IMR-90 (cell line): ENCODE measurements around the gene PSMA2. TPM values are rescaled to one million over a fixed set of nuclear protein-coding genes. Genes with fewer than 3 reads are reported as not detected.

ENCODE experiments used
- ATAC-seq: fragments of 200-7000 bp; cut with Tn5 transposase; 2 replicates; pipeline ENCODE4 v1.9.1; 2020; ENCODE audit warnings: low read depth, mild to moderate bottlenecking, moderate library complexity
- BruUV-seq: library from RNA; stranded (reverse); fragments of 400-500 nt; replicated peaks from 2 replicates; lab custom pipeline; 2021; lab: Mats Ljungman, UMichigan
- CTCF ChIA-PET: fragments of 300-600 bp; formaldehyde crosslinking; extraction: SDS; loops from one replicate; lab custom pipeline; 2021; ENCODE audit warnings: antibody characterized with exemption; lab: Yijun Ruan, JAX
- POLR2A ChIA-PET: fragments of 300-600 bp; sonication (Branson Sonifier 250); formaldehyde crosslinking; loops from one replicate; lab custom pipeline; 2022; ENCODE audit warnings: antibody characterized with exemption; ENCODE audit not compliant: unreplicated experiment; lab: Charles Lee
- DNase-seq: peaks from one replicate; pipeline ENCODE4 v3.0.0; 2013
- H2AFZ ChIP-seq: replicated peaks from 2 replicates; pipeline ENCODE3; 2013; ENCODE audit warnings: low read length, mild to moderate bottlenecking; ENCODE audit not compliant: poor library complexity
- H2AK5ac ChIP-seq: 2 replicates; pipeline ENCODE4 v1.6.1; 2013; ENCODE audit warnings: low read depth, low read length, inconsistent platforms
- H2AK9ac ChIP-seq: replicated peaks from 2 replicates; pipeline ENCODE3; 2013; ENCODE audit warnings: mild to moderate bottlenecking, low read depth, low read length, moderate library complexity; ENCODE audit not compliant: poor library complexity
- H2BK120ac ChIP-seq: 2 replicates; pipeline ENCODE4 v1.6.1; 2013; ENCODE audit warnings: low read depth, low read length, inconsistent platforms
- H2BK15ac ChIP-seq: 3 replicates; pipeline ENCODE4 v1.6.1; 2013; ENCODE audit warnings: low read depth, low read length, inconsistent platforms
- H2BK20ac ChIP-seq: 2 replicates; pipeline ENCODE4 v1.6.1; 2013; ENCODE audit warnings: low read depth, mild to moderate bottlenecking, inconsistent platforms, low read length, moderate library complexity
- H2BK5ac ChIP-seq: 2 replicates; pipeline ENCODE4 v1.6.1; 2013; ENCODE audit warnings: mild to moderate bottlenecking, low read depth, low read length, inconsistent platforms; ENCODE audit not compliant: poor library complexity, severe bottlenecking
- H3K14ac ChIP-seq: replicated peaks from 2 replicates; pipeline ENCODE4 v1.6.1; 2013; ENCODE audit warnings: low read depth, low read length, inconsistent platforms
- H3K18ac ChIP-seq: 2 replicates; pipeline ENCODE4 v1.6.1; 2013; ENCODE audit warnings: low read depth, low read length, control low read depth
- H3K23ac ChIP-seq: 2 replicates; pipeline ENCODE4 v1.6.1; 2013; ENCODE audit warnings: low read depth, low read length, inconsistent platforms
- H3K27ac ChIP-seq: 2 replicates; pipeline ENCODE4 v1.5.1; 2013; ENCODE audit warnings: mild to moderate bottlenecking, control low read depth, low read length; ENCODE audit not compliant: insufficient read depth
- H3K27me3 ChIP-seq: 2 replicates; pipeline ENCODE4 v1.6.1; 2013; ENCODE audit warnings: low read length; ENCODE audit not compliant: control insufficient read depth, insufficient read depth
- H3K36me3 ChIP-seq: 2 replicates; pipeline ENCODE4 v1.6.1; 2013; ENCODE audit warnings: low read length, mixed read lengths; ENCODE audit not compliant: control insufficient read depth, insufficient read depth
- H3K4ac ChIP-seq: 2 replicates; pipeline ENCODE4 v1.6.1; 2013; ENCODE audit warnings: low read depth, low read length, inconsistent platforms
- H3K4me1 ChIP-seq: 2 replicates; pipeline ENCODE4 v1.6.1; 2013; ENCODE audit warnings: low read length, mixed read lengths; ENCODE audit not compliant: control insufficient read depth, insufficient read depth
- H3K4me2 ChIP-seq: 2 replicates; pipeline ENCODE4 v1.6.1; 2013; ENCODE audit warnings: low read depth, mild to moderate bottlenecking, control low read depth, low read length, moderate library complexity
- H3K4me3 ChIP-seq: 2 replicates; pipeline ENCODE4 v1.5.1; 2013; ENCODE audit warnings: low read depth, mild to moderate bottlenecking, control low read depth, low read length, moderate library complexity; ENCODE audit not compliant: insufficient read depth
- H3K56ac ChIP-seq: 2 replicates; pipeline ENCODE4 v1.6.1; 2013; ENCODE audit warnings: low read length, inconsistent platforms; ENCODE audit not compliant: insufficient read depth; ENCODE audit errors: extremely low read depth
- H3K79me1 ChIP-seq, 2 experiments: 2 replicates each; pipeline ENCODE4 v1.6.1; 2013; ENCODE audit warnings: low read length in 2 of 2, inconsistent platforms in 1 of 2, low read depth in 1 of 2
- H3K9ac ChIP-seq: 2 replicates; pipeline ENCODE4 v1.6.1; 2013; ENCODE audit warnings: low read depth, low read length, control low read depth
- H3K9me1 ChIP-seq: 2 replicates; pipeline ENCODE4 v1.6.1; 2013; ENCODE audit warnings: low read length, inconsistent platforms; ENCODE audit not compliant: insufficient read depth
- H3K9me3 ChIP-seq: 2 replicates; pipeline ENCODE4 v1.6.1; 2013; ENCODE audit warnings: low read length; ENCODE audit not compliant: control insufficient read depth, insufficient read depth
- H4K20me1 ChIP-seq: 2 replicates; pipeline ENCODE4 v1.6.1; 2013; ENCODE audit warnings: low read length, inconsistent platforms; ENCODE audit not compliant: insufficient read depth
- H4K5ac ChIP-seq: 2 replicates; pipeline ENCODE4 v1.6.1; 2013; ENCODE audit warnings: mild to moderate bottlenecking, low read depth, low read length, control low read depth
- H4K8ac ChIP-seq, 2 experiments: 2 replicates each; pipeline ENCODE4 v1.6.1; 2013; ENCODE audit warnings: low read depth in 2 of 2, low read length in 2 of 2, control low read depth in 1 of 2, inconsistent platforms in 1 of 2
- H4K91ac ChIP-seq: 2 replicates; pipeline ENCODE4 v1.6.1; 2013; ENCODE audit warnings: low read depth, low read length, inconsistent platforms; ENCODE audit not compliant: insufficient read depth
- ELK1 ChIP-seq: fragments of 150-350 bp; IDR thresholded peaks from 2 replicates; pipeline ENCODE4 v1.6.1; 2016; ENCODE audit warnings: low read depth, mild to moderate bottlenecking, low read length, moderate library complexity, borderline replicate concordance
- RCOR1 ChIP-seq: IDR thresholded peaks from 2 replicates; pipeline ENCODE4 v1.6.1; 2012; ENCODE audit warnings: mild to moderate bottlenecking, low read length, improper control_type of control experiment; ENCODE audit not compliant: insufficient replicate concordance
- WGBS, 2 experiments: methylation state at CpG; one replicate each; pipeline versions ENCODE4 v1.1.5 to v1.1.7; 2013; ENCODE audit warnings: missing lambda C conversion rate in 2 of 2; ENCODE audit not compliant: insufficient read length in 1 of 2; ENCODE audit errors: extremely low coverage in 2 of 2; 5-methylcytosine and 5-hydroxymethylcytosine counted together
- dilution Hi-C: fragments of 300-500 bp; cut with HindIII; formaldehyde crosslinking; loops from one replicate; pipeline ENCODE4 v1.14.3; 2018; ENCODE audit warnings: low sequenced_read_pairs; ENCODE audit not compliant: unreplicated experiment
- in situ Hi-C: fragments of 300-500 bp; cut with MboI; formaldehyde crosslinking; loops from 3 replicates; pipeline ENCODE4 v1.14.3; 2019; ENCODE audit warnings: low sequenced_read_pairs, inconsistent platforms, mixed read lengths
- intact Hi-C: fragments of 100-400 bp; cut with micrococcal nuclease; formaldehyde crosslinking; loops from 2 replicates; pipeline ENCODE4 v1.10.0; 2022
- polyA plus RNA-seq, 3 experiments: library from polyadenylated mRNA; depleted of rRNA; stranded (reverse); fragments of >200 nt; gene quantifications; 2 replicates each; pipeline ENCODE4 v1.2.3, GENCODE V29; 2012; ENCODE audit warnings: low replicate concordance in 1 of 3
- total RNA-seq: library from RNA; depleted of rRNA; stranded (reverse); fragments of >200 nt; gene quantifications from 2 replicates; pipeline ENCODE4 v1.2.3, GENCODE V29; 2012
- TF ChIP-seq, protein P1 (sequence below): fragments of 150-350 bp; IDR thresholded peaks from 2 replicates; pipeline ENCODE4 v1.6.1; 2017; ENCODE audit warnings: mild to moderate bottlenecking, antibody characterized with exemption, low read length, low read depth
- TF ChIP-seq, protein P2 (sequence below): conservative IDR thresholded peaks from 2 replicates; pipeline ENCODE4 v1.5.1; 2012; ENCODE audit warnings: mild to moderate bottlenecking, low read depth, low read length, improper control_type of control experiment

Gene PSMA2
- total and polyA plus RNA-seq, 2 of the 4 experiments (the other 2 are of a cell fraction) = 106 to 138 TPM

GRCh38 chr7:42880392-42880791 is 51.6 kb downstream of the PSMA2 start:
- CTCF ChIA-PET = interaction anchor here (0.6 kb wide), 3 partner anchors 61 to 918 kb away, joined by 3 to 6 read pairs (median 6); no protein-coding TSS in a partner anchor

More at GRCh38 chr7:42880392-42880791, 51.6 kb downstream of the PSMA2 start:
- TF ChIP-seq ELK1 = no peak
- no peak for TF ChIP-seq RCOR1
- TF ChIP-seq, protein P1, sequence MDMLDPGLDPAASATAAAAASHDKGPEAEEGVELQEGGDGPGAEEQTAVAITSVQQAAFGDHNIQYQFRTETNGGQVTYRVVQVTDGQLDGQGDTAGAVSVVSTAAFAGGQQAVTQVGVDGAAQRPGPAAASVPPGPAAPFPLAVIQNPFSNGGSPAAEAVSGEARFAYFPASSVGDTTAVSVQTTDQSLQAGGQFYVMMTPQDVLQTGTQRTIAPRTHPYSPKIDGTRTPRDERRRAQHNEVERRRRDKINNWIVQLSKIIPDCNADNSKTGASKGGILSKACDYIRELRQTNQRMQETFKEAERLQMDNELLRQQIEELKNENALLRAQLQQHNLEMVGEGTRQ = no peak
- TF ChIP-seq, protein P2, sequence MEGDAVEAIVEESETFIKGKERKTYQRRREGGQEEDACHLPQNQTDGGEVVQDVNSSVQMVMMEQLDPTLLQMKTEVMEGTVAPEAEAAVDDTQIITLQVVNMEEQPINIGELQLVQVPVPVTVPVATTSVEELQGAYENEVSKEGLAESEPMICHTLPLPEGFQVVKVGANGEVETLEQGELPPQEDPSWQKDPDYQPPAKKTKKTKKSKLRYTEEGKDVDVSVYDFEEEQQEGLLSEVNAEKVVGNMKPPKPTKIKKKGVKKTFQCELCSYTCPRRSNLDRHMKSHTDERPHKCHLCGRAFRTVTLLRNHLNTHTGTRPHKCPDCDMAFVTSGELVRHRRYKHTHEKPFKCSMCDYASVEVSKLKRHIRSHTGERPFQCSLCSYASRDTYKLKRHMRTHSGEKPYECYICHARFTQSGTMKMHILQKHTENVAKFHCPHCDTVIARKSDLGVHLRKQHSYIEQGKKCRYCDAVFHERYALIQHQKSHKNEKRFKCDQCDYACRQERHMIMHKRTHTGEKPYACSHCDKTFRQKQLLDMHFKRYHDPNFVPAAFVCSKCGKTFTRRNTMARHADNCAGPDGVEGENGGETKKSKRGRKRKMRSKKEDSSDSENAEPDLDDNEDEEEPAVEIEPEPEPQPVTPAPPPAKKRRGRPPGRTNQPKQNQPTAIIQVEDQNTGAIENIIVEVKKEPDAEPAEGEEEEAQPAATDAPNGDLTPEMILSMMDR = no peak
- H3K36me3 ChIP-seq = no peaks in the 10 kb centered on the region
- H3K23ac ChIP-seq = no peak overlapping the region
- H3K27ac ChIP-seq = no peak overlapping the region
- in situ Hi-C loops = loop anchor here (10.0 kb wide), 1 partner anchor 936 kb away; no protein-coding TSS in a partner anchor
- peaks cover 8% of the 10 kb centered on the region; the same call in 1 of the 2 replicates for H3K4me1 ChIP-seq
- no peak overlapping the region for H2BK20ac ChIP-seq
- H2AFZ ChIP-seq = no peak overlapping the region
- no peak overlapping the region for H3K56ac ChIP-seq
- H4K91ac ChIP-seq = no peak overlapping the region
- no peaks in the 10 kb centered on the region for H4K20me1 ChIP-seq
- H4K5ac ChIP-seq = no peak overlapping the region
- no peak overlapping the region for H3K4me2 ChIP-seq
- WGBS, 2 experiments = no CpG with 5 or more reads among the region's 2 CpGs
- no peak overlapping the region for H3K14ac ChIP-seq
- ATAC-seq = no peak
- no peaks in the 10 kb centered on the region for H3K9me1 ChIP-seq
- no peak overlapping the region for H3K4me3 ChIP-seq
- H3K9me3 ChIP-seq = no peaks in the 10 kb centered on the region
- H2AK5ac ChIP-seq = no peak overlapping the region
- no peak for DNase-seq
- H3K18ac ChIP-seq = no peak overlapping the region
- no TSS peak for BruUV-seq
- H3K4ac ChIP-seq = no peak overlapping the region
- H4K8ac ChIP-seq = no peak overlapping the region
- H2AK9ac ChIP-seq = no peak overlapping the region
- intact Hi-C loops = no loop called here
- no peak overlapping the region for H2BK15ac ChIP-seq
- peaks cover 9% of the 10 kb centered on the region; the same call in 1 of the 2 replicates for H3K27me3 ChIP-seq
- H2BK120ac ChIP-seq = no peak overlapping the region
- POLR2A ChIA-PET = no interaction called here
- H3K9ac ChIP-seq = no peak overlapping the region
- dilution Hi-C loops = no loop called here
- no peaks in the 10 kb centered on the region for H3K79me1 ChIP-seq
- no peak overlapping the region for H2BK5ac ChIP-seq
